Medulla oblongata (tissue), 1 donor: ENCODE data around the gene BTBD9.

Experiments used
- DNase-seq: peaks from one replicate; pipeline ENCODE4 v3.0.0-alpha.2; 2015; ENCODE audit errors: extremely low spot score

BTBD9 gene

GRCh38 chr6:38482466-38482865 is 157.3 kb downstream of the BTBD9 start:
- DNase-seq: no peak

- DNase-seq: no peak
Measured at GRCh38 chr6:38481851-38482250, 157.9 kb downstream of the BTBD9 start.

- no peak for DNase-seq
Measured at GRCh38 chr6:38481211-38481836, 158.4 kb downstream of the BTBD9 start.

GRCh38 chr6:38480036-38480435 is 159.7 kb downstream of the BTBD9 start:
- DNase-seq: no peak

- no peak for DNase-seq
Measured at GRCh38 chr6:38479331-38479730, 160.4 kb downstream of the BTBD9 start.

- DNase-seq: no peak
Measured at GRCh38 chr6:38477680-38478260, 162.0 kb downstream of the BTBD9 start.

GRCh38 chr6:38476888-38477287 is 162.8 kb downstream of the BTBD9 start:
- DNase-seq: no peak

- no peak for DNase-seq
Measured at GRCh38 chr6:38476141-38476540, 163.6 kb downstream of the BTBD9 start.

- no peak for DNase-seq
Measured at GRCh38 chr6:38470548-38470947, 169.2 kb downstream of the BTBD9 start.

GRCh38 chr6:38467566-38467965 is 172.2 kb downstream of the BTBD9 start:
- DNase-seq: no peak

GRCh38 chr6:38460186-38460585 is 179.5 kb downstream of the BTBD9 start:
- no peak for DNase-seq

- DNase-seq: no peak
Measured at GRCh38 chr6:38459291-38459690, 180.4 kb downstream of the BTBD9 start.

GRCh38 chr6:38453861-38454260 is 185.9 kb downstream of the BTBD9 start:
- DNase-seq: no peak

- no peak for DNase-seq
Measured at GRCh38 chr6:38452816-38453660, 186.7 kb downstream of the BTBD9 start.

GRCh38 chr6:38450717-38451116 is 189.0 kb downstream of the BTBD9 start:
- DNase-seq: no peak

- peak; percentile 15 for DNase-seq
Measured at GRCh38 chr6:38445925-38446324, 193.8 kb downstream of the BTBD9 start.

- no peak for DNase-seq
Measured at GRCh38 chr6:38445336-38445735, 194.4 kb downstream of the BTBD9 start.

- DNase-seq: peak; percentile 76
Measured at GRCh38 chr6:38443352-38444144, 196.2 kb downstream of the BTBD9 start.

- no peak for DNase-seq
Measured at GRCh38 chr6:38438097-38438496, 201.6 kb downstream of the BTBD9 start.

- no peak for DNase-seq
Measured at GRCh38 chr6:38436726-38437465, 202.8 kb downstream of the BTBD9 start.

- DNase-seq: no peak
Measured at GRCh38 chr6:38435330-38435729, 204.4 kb downstream of the BTBD9 start.
